ENCODE measurements around the gene NUDT1.

NUDT1 gene

DNA sequence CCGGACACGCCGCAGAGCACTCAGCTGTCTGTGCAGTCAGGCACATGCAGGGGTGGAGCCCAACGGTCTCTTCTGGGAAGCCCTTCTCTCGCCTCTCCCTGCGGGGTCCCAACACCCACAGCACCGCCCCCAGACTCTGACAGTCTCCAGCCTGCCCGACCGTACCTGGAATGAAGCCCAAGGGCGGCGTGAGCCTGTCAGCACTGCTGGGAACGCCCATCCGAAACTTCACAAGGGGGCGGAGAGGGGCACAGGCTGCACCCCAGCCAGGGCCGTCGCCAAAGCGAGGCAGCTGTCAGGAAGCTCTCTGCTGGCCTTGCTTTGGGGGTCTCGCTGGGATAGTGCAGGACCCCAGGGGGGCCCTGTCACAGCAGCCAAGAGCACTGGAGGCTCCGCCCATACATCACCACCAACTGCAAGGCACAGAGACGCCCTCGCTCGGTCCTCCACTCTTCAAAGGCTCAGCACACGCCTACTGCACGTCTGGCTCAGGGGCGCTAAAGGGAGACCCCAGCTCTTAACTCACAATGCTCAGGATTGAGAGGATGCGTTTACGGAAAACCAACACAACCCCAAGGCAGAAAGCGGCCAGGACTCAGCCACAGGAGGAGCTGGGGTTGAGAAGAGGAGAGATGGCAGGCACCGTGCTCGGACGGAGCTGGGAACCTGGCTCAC, 40.2 kb upstream of the NUDT1 start:
- DNase-seq (ENCODE audit: insufficient read length, low spot score) (no peak), FAIRE-seq (no peak)
- TF ChIP-seq CTCF (IDR thresholded peaks at IDR 0.05; ENCODE audit: insufficient read depth, missing control alignments): no peak

DNA sequence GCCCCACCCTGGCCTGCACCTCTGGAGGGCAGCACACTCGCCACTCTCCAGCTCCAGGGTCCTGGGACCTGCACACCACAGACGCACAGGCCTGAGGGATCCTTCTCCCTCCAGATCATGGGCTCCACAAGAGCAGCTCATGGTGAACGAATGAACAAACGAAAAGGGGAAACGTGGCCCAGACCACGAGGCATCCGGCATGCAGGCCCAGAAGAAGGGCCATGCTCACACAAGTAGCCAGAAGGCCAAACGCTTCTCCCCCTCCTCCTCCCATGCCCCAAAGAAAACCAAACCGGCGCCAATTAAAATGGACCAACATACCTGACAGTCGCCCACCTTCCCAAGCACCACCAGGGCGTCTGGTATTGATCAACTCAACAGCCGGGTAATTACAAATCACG, 39.7 kb upstream of the NUDT1 start:
- no peak for TF ChIP-seq CTCF (IDR thresholded peaks at IDR 0.05; ENCODE audit: insufficient read depth, missing control alignments)
- peak; percentile 3 for DNase-seq (ENCODE audit: insufficient read length, low spot score)
- no peak for FAIRE-seq

DNA sequence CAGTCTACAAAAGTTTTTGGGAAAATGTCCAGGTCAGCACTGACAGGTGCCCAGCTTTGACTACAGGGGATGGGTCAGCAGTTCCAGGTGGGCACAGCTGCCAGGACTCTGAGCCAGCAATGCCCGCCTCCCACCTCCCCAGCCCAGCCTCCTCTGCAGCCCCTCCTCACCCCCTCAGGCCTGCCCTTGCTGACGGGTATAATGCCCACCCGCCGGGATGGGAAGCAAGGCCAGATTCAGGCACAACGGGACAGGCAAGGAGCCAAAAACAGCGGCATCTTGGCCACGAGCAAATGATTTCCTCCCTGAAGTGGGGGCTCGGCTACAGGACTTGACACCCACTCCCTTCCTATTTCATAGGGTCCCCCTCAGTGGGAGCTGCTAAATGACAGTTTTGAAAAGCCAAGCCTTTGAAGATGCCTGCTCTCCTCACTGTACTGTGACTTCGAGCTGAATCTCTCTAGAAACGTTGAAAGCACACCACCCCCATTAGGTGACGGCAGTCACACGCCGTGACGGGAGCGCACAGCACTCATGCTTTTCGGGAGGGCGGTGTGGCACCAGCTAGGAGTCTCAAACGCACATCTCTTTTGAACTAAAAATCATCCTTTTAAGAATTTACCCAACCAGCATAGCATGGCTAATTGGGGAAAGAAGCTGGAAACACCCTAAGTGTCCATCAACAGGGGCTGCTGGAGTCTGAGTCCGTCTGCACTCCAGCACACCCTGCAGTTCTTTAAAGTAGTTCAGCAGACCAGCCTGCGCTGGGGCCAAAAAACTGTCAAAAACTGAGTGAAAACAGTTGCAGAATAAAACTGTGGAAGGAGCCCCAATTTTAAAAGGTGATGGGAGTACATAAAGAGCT, 38.9 kb upstream of the NUDT1 start:
- no peak for FAIRE-seq
- no peak for DNase-seq (ENCODE audit: insufficient read length, low spot score)
- no peak for TF ChIP-seq CTCF (IDR thresholded peaks at IDR 0.05; ENCODE audit: insufficient read depth, missing control alignments)

DNA sequence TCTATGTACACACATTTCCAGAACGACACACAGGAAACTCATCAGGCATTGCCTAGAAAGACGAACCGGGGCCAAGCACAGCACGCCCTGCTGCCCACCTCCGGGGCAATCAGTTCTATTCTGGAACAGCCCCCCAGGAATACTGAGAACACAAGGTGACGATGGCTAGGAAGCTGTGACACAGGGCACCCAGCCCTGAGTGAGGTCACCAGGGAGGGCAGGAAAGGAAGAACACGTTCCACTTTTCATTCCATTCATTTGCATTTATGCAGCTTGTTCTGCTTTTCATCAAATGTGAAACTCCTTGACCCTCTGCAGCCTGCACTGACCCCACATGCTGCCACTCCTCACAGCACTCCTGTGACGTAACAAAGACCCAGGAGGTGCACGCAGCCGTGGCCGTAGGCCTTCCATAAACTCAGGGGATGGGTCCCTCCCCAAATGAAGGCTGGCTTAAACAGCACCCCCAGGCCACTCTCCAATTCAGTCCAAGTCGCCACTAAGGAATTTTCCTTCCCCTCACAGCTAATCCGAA, 38.2 kb upstream of the NUDT1 start:
- TF ChIP-seq CTCF (IDR thresholded peaks at IDR 0.05; ENCODE audit: insufficient read depth, missing control alignments): no peak
- no peak for DNase-seq (ENCODE audit: insufficient read length, low spot score)
- no peak for FAIRE-seq

DNA sequence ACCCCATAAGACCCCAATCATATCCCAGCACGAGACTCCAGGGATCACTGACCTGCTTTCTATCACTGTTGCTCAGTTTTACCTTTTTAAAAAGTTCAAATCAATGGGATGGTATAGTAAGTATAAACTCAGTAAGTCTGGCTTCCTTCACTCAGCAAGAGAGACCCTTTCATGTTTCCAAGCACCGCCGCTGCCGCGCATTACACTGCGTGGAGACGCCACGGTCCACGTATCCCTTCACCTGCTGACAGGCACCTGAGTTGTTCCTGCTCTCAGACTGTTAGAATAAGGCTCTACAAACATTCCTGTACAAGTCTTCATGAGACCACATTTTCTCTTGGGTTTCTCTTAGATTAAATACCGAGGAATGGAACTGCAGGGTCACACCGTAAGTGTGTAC, 37.6 kb upstream of the NUDT1 start:
- FAIRE-seq (no peak), DNase-seq (ENCODE audit: insufficient read length, low spot score) (no peak)
- no peak for TF ChIP-seq CTCF (IDR thresholded peaks at IDR 0.05; ENCODE audit: insufficient read depth, missing control alignments)

GRCh38 chr7:2205036-2205780, 36.8 kb upstream of the NUDT1 start:
- no peak for TF ChIP-seq CTCF (IDR thresholded peaks at IDR 0.05; ENCODE audit: insufficient read depth, missing control alignments)
- DNase-seq (ENCODE audit: insufficient read length, low spot score) (no peak), FAIRE-seq (no peak)
